ENCODE measurements around the gene RANBP3. TPM values are rescaled to one million over a fixed set of nuclear protein-coding genes. Genes with fewer than 3 reads are reported as not detected.

The RANBP3 gene
- total RNA-seq, 1 donor from 2014 or later = 77.8 TPM

DNA sequence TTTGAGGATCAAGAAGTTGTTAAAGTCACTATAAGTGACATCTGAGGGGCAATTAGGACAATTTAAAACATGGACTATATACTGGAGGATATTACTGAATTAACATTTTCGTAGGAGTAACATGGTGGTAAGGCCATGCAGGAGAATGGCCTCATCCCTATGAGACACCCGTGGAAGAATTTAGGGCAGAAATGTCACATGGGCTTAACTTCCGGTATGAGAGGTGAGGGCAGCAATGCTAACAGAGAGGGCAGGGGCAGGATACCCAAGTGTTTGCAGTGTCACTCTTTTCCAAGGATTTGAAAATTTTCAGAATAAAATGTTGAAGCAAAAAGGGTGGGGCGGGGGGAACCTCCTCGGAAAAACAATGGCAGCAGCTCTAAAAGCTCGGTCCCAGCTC, 23.6 kb downstream of the RANBP3 start:
- Histone ChIP-seq H3K4me1 (peaks cover 81% of the 10 kb centered on the region), H4K20me1 (ENCODE audit: low read depth) (peaks cover 100% of the 10 kb centered on the region), H2AFZ (replicated peaks) (no peak overlapping the region), H3K27ac (peak overlapping the region; percentile 21), H3K9me3 (ENCODE audit: low read depth) (no peaks in the 10 kb centered on the region), H3K27me3 (no peaks in the 10 kb centered on the region), H3K4me2 (peak overlapping the region; percentile 40), H3K9ac (no peak overlapping the region), H3K79me2 (ENCODE audit: low read depth) (peaks cover 95% of the 10 kb centered on the region), H3K4me3 (no peak overlapping the region), H3F3A (ENCODE audit: low read depth) (peaks cover 39% of the 10 kb centered on the region), H3K36me3 (no peaks in the 10 kb centered on the region)
- no peak overlapping the region for H3K4me3 Mint-ChIP-seq
- peaks cover 87% of the 10 kb centered on the region for H3K4me1 Mint-ChIP-seq
- H3K27me3 Mint-ChIP-seq (ENCODE audit: insufficient read depth, low read depth) = peaks cover 2% of the 10 kb centered on the region
- DNase-seq (ENCODE audit: low spot score) = no peak
- TF ChIP-seq EZH2phosphoT487 (IDR thresholded peaks at IDR 0.05) (no peak), CTCF (IDR thresholded peaks at IDR 0.05) (no peak), EZH2 (IDR thresholded peaks at IDR 0.05) (no peak)
- H3K36me3 Mint-ChIP-seq = peaks cover 2% of the 10 kb centered on the region
- H3K9me3 Mint-ChIP-seq = no peaks in the 10 kb centered on the region
- peak overlapping the region; percentile 23 for H3K27ac Mint-ChIP-seq

GRCh38 chr19:5953680-5954213, 24.2 kb downstream of the RANBP3 start:
- Histone ChIP-seq H3K9me3 (ENCODE audit: low read depth) (no peaks in the 10 kb centered on the region), H4K20me1 (ENCODE audit: low read depth) (peaks cover 100% of the 10 kb centered on the region), H3K9ac (no peak overlapping the region), H3K4me3 (no peak overlapping the region), H3K36me3 (no peaks in the 10 kb centered on the region), H2AFZ (replicated peaks) (no peak overlapping the region), H3K4me1 (peaks cover 87% of the 10 kb centered on the region), H3K27me3 (no peaks in the 10 kb centered on the region), H3K4me2 (peak overlapping the region; percentile 40), H3K27ac (no peak overlapping the region), H3K79me2 (ENCODE audit: low read depth) (peaks cover 95% of the 10 kb centered on the region), H3F3A (ENCODE audit: low read depth) (peaks cover 39% of the 10 kb centered on the region)
- H3K27me3 Mint-ChIP-seq (ENCODE audit: insufficient read depth, low read depth) = peaks cover 2% of the 10 kb centered on the region
- H3K9me3 Mint-ChIP-seq = no peaks in the 10 kb centered on the region
- H3K27ac Mint-ChIP-seq = peak overlapping the region; percentile 6
- TF ChIP-seq EZH2phosphoT487 (IDR thresholded peaks at IDR 0.05) (no peak), EZH2 (IDR thresholded peaks at IDR 0.05) (no peak), CTCF (IDR thresholded peaks at IDR 0.05) (no peak)
- no peak for DNase-seq (ENCODE audit: low spot score)
- peak overlapping the region; percentile 22 for H3K4me3 Mint-ChIP-seq
- peaks cover 88% of the 10 kb centered on the region for H3K4me1 Mint-ChIP-seq
- peaks cover 2% of the 10 kb centered on the region for H3K36me3 Mint-ChIP-seq

DNA sequence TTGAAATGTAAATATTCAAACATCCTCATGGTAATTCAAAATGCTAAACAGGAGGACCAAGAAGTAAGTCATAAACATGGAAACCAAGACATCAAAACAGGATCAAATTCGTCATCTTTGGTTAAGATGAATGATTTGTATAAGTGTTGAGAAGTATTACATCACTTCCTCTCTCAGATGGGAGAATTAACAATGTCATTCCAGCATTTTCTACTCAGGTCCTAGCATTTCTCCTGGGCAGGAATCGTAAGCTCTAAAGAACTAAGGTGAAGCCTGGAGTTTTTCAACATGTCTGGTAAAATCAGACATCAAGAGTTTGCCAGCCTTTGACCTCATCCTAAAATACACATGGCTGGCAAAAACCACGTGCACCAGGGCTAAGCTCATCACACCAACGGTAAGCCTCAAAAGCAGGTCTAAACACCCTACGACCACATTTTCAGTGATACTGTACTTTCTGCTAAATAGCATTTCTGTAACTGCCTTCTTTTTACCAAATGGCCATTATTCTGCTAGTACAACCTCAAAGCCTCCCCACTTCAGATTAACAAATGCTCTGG, 24.8 kb downstream of the RANBP3 start:
- Mint-ChIP-seq H3K9me3 (no peaks in the 10 kb centered on the region), H3K27me3 (ENCODE audit: insufficient read depth, low read depth) (no peaks in the 10 kb centered on the region)
- H3K4me1 ChIP-seq = peaks cover 87% of the 10 kb centered on the region

More for the DNA sequence above, 24.8 kb downstream of the RANBP3 start:
- Histone ChIP-seq H2AFZ (replicated peaks) (no peak overlapping the region), H3K9ac (no peak overlapping the region), H3K4me2 (peak overlapping the region; percentile 40), H4K20me1 (ENCODE audit: low read depth) (peaks cover 100% of the 10 kb centered on the region), H3K27ac (no peak overlapping the region), H3K36me3 (no peaks in the 10 kb centered on the region), H3K27me3 (no peaks in the 10 kb centered on the region), H3K79me2 (ENCODE audit: low read depth) (peaks cover 95% of the 10 kb centered on the region), H3K9me3 (ENCODE audit: low read depth) (no peaks in the 10 kb centered on the region), H3K4me3 (no peak overlapping the region), H3F3A (ENCODE audit: low read depth) (peaks cover 45% of the 10 kb centered on the region)
- TF ChIP-seq CTCF (IDR thresholded peaks at IDR 0.05) = no peak
- TF ChIP-seq EZH2phosphoT487 (IDR thresholded peaks at IDR 0.05) = no peak
- no peak for TF ChIP-seq EZH2 (IDR thresholded peaks at IDR 0.05)
- H3K36me3 Mint-ChIP-seq = peaks cover 2% of the 10 kb centered on the region
- peak overlapping the region; percentile 22 for H3K4me3 Mint-ChIP-seq
- peaks cover 90% of the 10 kb centered on the region for H3K4me1 Mint-ChIP-seq
- no peak for DNase-seq (ENCODE audit: low spot score)
- peak overlapping the region; percentile 6 for H3K27ac Mint-ChIP-seq

Data from neural progenitor cell (in vitro differentiated cells).